Stomach (tissue), 4 donors: ENCODE measurements around the gene CD19.

Experiments
- POLR2A ChIP-seq, 4 donors: fragments of 450-650 bp; IDR thresholded peaks; one replicate each; pipeline ENCODE4 v1.6.1; 2016; ENCODE audit warnings: antibody characterized with exemption in 4 of 4, control low read depth in 2 of 4, mild to moderate bottlenecking in 1 of 4, moderate library complexity in 1 of 4
- POLR2AphosphoS5 ChIP-seq, 3 donors: sonication (generic); formaldehyde crosslinking; IDR thresholded peaks; one replicate each; pipeline ENCODE4 v1.6.1; 2016; ENCODE audit warnings: antibody characterized with exemption in 3 of 3
- TF ChIP-seq, protein P1 (sequence below), 7 experiments: fragments of 450-650 bp in 4 of 7; fragments of 200-600 bp in 3 of 7; sonication (generic) in 3 of 7; IDR thresholded peaks; one replicate each; pipeline ENCODE4 v1.5.1; 2016 to 2019; ENCODE audit warnings: antibody characterized with exemption in 7 of 7, control low read depth in 2 of 7, mild to moderate bottlenecking in 1 of 7

DNA sequence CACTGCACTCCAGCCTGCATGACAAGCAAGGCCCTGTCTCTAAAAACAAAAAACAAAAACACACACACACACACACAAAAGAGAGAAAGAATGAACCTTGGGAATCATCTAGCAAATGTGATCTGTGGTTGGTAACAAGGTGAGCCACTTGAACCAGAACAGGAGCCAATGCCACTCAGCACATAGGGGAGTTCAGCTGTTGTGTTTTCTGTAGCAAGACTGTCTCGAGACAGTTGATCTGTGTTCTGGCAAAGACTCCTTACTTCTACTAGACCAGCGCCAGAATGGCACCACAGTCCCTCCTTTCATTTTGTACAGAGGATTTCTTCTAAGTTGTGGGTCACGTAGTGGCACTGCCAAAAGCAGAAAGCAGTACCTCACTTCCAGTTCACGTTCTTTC is 32.8 kb upstream of the CD19 start:
- TF ChIP-seq, protein P1, sequence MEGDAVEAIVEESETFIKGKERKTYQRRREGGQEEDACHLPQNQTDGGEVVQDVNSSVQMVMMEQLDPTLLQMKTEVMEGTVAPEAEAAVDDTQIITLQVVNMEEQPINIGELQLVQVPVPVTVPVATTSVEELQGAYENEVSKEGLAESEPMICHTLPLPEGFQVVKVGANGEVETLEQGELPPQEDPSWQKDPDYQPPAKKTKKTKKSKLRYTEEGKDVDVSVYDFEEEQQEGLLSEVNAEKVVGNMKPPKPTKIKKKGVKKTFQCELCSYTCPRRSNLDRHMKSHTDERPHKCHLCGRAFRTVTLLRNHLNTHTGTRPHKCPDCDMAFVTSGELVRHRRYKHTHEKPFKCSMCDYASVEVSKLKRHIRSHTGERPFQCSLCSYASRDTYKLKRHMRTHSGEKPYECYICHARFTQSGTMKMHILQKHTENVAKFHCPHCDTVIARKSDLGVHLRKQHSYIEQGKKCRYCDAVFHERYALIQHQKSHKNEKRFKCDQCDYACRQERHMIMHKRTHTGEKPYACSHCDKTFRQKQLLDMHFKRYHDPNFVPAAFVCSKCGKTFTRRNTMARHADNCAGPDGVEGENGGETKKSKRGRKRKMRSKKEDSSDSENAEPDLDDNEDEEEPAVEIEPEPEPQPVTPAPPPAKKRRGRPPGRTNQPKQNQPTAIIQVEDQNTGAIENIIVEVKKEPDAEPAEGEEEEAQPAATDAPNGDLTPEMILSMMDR (IDR thresholded peaks at IDR 0.05), result no peak
- no peak for TF ChIP-seq POLR2A (IDR thresholded peaks at IDR 0.05)
- TF ChIP-seq POLR2AphosphoS5 (IDR thresholded peaks at IDR 0.05), result no peak
